ENCODE data around the gene ABCB4.

ABCB4 gene

DNA sequence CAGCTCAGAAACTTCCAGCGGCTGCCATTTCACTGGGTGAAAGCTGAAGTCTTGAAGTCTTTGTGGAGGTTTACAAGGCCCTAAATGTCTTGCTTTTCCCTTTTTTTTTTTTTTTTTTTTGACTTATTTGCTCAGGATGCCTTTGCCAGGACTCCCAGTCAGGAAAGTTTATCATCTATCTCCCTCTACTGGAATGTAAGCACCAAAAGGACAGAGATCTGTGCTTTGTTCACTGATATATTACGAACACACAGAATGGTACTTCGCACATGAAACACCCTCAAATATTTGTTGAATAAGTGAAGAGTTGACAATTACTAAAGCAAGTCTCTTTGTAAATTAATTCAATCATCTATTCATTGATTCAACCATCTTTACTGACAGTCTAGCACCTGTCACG, 23.2 kb downstream of the ABCB4 start:
- no peak for DNase-seq (ENCODE audit: low read depth)
- TF ChIP-seq, protein P1, sequence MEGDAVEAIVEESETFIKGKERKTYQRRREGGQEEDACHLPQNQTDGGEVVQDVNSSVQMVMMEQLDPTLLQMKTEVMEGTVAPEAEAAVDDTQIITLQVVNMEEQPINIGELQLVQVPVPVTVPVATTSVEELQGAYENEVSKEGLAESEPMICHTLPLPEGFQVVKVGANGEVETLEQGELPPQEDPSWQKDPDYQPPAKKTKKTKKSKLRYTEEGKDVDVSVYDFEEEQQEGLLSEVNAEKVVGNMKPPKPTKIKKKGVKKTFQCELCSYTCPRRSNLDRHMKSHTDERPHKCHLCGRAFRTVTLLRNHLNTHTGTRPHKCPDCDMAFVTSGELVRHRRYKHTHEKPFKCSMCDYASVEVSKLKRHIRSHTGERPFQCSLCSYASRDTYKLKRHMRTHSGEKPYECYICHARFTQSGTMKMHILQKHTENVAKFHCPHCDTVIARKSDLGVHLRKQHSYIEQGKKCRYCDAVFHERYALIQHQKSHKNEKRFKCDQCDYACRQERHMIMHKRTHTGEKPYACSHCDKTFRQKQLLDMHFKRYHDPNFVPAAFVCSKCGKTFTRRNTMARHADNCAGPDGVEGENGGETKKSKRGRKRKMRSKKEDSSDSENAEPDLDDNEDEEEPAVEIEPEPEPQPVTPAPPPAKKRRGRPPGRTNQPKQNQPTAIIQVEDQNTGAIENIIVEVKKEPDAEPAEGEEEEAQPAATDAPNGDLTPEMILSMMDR (IDR thresholded peaks at IDR 0.05; ENCODE audit: low read depth, low read length, missing control alignments) = no peak
- no peak overlapping the region for H3K4me3 ChIP-seq (ENCODE audit: low read depth, low read length)
- in situ Hi-C loops (cut with HindIII; ENCODE audit: low sequenced_read_pairs) = no loop called here

DNA sequence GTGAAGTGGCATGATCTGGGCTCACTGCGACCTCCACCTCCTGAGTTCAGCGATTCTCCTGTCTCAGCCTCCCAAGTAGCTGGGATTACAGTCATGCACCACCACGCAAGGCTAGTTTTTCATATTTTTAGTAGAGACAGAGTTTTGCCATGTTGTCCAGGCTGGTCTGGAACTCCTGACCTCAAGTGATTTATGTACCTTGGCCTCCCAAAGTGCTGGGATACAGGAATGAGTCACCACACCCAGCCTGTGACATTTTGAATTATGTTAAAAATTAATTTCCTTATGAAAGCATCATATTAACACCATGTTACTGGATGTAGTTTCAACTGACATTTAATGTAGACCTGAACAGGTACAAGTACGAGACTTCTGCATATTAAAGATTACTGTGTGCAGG, 24.3 kb downstream of the ABCB4 start:
- TF ChIP-seq, protein P1 (IDR thresholded peaks at IDR 0.05; ENCODE audit: low read depth, low read length, missing control alignments) = no peak
- in situ Hi-C loops (cut with HindIII; ENCODE audit: low sequenced_read_pairs) = no loop called here
- no peak overlapping the region for H3K4me3 ChIP-seq (ENCODE audit: low read depth, low read length)
- DNase-seq (ENCODE audit: low read depth) = no peak

DNA sequence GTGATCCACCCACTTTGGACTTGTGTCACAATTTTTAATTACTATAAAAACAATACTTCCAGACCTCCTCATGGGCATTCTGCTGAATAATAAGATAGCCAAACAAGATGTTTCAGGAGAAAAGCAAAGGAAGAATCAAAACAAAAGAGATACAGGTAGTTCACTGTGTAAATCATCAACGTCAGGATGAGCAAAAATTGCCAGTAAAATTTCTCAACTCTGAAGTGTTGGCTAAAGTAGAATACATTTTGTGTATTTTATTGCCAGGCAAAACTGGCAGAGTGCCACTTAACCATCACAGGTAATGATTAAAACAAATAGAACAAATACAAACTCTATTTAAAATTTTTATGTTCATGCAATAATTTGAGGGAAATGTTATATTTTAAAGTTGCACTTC, 24.8 kb downstream of the ABCB4 start:
- in situ Hi-C loops (cut with HindIII; ENCODE audit: low sequenced_read_pairs) = no loop called here
- DNase-seq (ENCODE audit: low read depth) = no peak
- TF ChIP-seq, protein P1 (IDR thresholded peaks at IDR 0.05; ENCODE audit: low read depth, low read length, missing control alignments) = no peak
- no peak overlapping the region for H3K4me3 ChIP-seq (ENCODE audit: low read depth, low read length)

DNA sequence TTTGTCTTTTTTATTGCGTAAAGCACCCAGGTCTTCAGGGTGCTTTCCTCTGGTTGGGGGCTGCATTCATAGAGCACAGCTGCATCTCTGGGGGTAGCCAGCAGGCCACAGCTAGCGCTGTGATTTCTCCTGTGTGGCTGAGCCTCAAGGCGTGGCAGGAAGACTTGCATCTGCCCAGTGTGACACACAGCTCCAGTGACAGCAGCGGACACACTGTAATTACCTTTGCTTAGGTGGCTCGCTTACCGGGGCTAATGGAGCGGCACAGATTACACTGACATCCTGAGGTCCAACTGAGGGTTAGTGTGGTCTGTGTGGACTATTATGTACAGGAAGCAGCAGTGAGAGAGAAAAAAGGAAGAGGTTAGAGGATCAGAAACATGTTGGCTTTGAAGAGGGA, 27.1 kb downstream of the ABCB4 start:
- TF ChIP-seq, protein P1 (IDR thresholded peaks at IDR 0.05; ENCODE audit: low read depth, low read length, missing control alignments) = no peak
- in situ Hi-C loops (cut with HindIII; ENCODE audit: low sequenced_read_pairs) = no loop called here
- no peak overlapping the region for H3K4me3 ChIP-seq (ENCODE audit: low read depth, low read length)
- DNase-seq (ENCODE audit: low read depth) = no peak

DNA sequence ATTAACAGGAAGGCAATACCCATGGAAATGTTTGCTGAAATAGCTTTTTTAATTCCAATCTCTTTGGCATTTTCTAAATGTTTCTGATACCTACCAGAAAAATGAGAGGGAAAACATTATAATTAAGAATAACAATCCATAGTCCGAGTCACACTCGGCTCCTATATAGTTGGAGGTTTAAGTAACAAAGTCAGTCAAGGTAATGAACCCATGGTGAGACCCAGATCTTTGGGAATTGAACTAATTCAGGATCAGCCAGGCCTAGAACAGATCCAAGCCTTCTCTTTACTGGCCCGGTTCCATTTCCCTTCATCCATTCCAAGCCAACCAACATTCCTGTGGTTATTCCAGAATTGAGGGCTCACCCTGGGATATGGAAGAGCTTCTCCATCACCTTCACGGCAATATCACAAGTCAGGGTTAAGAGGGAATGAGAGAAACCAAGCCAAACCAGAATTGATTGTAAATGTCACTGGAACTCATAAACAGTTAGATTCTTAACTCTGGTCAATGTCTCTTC, 28.3 kb downstream of the ABCB4 start:
- in situ Hi-C loops (cut with HindIII; ENCODE audit: low sequenced_read_pairs) = no loop called here
- H3K4me3 ChIP-seq (ENCODE audit: low read depth, low read length) = no peak overlapping the region
- DNase-seq (ENCODE audit: low read depth) = peak; percentile 36
- TF ChIP-seq, protein P1 (IDR thresholded peaks at IDR 0.05; ENCODE audit: low read depth, low read length, missing control alignments) = no peak

DNA sequence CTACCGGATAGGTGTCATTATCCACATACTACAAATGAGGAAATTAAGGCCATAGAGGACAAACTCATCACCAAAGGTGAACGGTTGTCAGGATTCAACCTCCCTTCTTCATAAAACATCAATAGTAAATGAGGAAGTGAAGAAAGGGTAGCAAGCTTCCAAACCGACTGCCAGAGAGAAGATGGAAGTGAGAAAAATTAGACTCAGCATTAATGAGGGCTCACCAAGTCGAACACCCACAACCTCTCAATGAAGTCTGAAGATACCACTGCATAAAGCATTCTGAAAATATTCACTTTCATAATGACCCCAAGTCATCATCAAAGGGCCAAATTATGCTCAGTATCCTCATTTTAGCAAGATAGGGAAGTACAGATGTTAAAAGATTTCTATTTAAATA, 29.6 kb downstream of the ABCB4 start:
- no peak overlapping the region for H3K4me3 ChIP-seq (ENCODE audit: low read depth, low read length)
- DNase-seq (ENCODE audit: low read depth) = no peak
- TF ChIP-seq, protein P1 (IDR thresholded peaks at IDR 0.05; ENCODE audit: low read depth, low read length, missing control alignments) = no peak
- in situ Hi-C loops (cut with HindIII; ENCODE audit: low sequenced_read_pairs) = no loop called here

DNA sequence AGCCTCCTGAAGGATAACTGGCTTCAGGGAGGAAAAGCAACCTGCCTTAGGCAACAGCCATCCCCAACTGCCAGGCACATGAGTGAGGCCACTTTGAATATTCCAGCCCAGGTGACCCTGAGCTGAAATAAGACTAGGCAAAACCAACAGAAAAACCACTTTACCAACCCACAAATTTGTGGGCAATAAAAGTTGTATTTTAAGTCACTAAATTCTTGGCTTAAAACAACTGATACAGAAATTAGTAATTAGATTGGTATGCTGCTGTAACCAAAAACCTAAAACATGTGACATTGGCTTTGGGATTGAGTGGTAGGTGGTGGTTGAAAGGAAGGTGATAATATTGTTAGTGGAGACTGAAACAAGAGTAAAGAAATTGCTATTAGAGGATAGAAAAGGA, 39.9 kb downstream of the ABCB4 start:
- TF ChIP-seq, protein P1 (IDR thresholded peaks at IDR 0.05; ENCODE audit: low read depth, low read length, missing control alignments) = no peak
- no peak overlapping the region for H3K4me3 ChIP-seq (ENCODE audit: low read depth, low read length)
- DNase-seq (ENCODE audit: low read depth) = peak; percentile 35
- in situ Hi-C loops (cut with HindIII; ENCODE audit: low sequenced_read_pairs) = no loop called here
